Heart right ventricle (tissue), 16 donors: ENCODE results near the gene SLC37A3. TPM values are rescaled to one million over a fixed set of nuclear protein-coding genes. Genes with fewer than 3 reads are reported as not detected.
A peak's percentile ranks its signal among the peaks of the same experiment; 100 is the strongest.

ENCODE experiments used
- ATAC-seq, 8 donors: fragments of 200-7000 bp; cut with Tn5 transposase; one replicate each; pipeline ENCODE4 v1.9.1; 2020; ENCODE audit warnings: mild to moderate bottlenecking in 8 of 8, moderate library complexity in 8 of 8, moderate number of reproducible peaks in 1 of 8
- DNase-seq, 2 donors: peaks; one replicate each; pipeline ENCODE4 v3.0.0-alpha.2; 2020
- H3K27ac ChIP-seq, 10 donors: fragments of 200-600 bp; sonication (generic) in 2 of 10; one replicate each; pipeline versions ENCODE4 v1.5.0 to v1.8.0; 2020 to 2022; ENCODE audit warnings: mild to moderate bottlenecking in 3 of 10
- H3K27me3 ChIP-seq, 7 donors: fragments of 200-600 bp; one replicate each; pipeline ENCODE4 v1.8.0; 2021 to 2022; ENCODE audit warnings: mild to moderate bottlenecking in 2 of 7
- H3K36me3 ChIP-seq, 9 donors: fragments of 200-600 bp; sonication (generic) in 1 of 9; one replicate each; pipeline versions ENCODE4 v1.5.0 to v1.8.0; 2020 to 2022; ENCODE audit warnings: mild to moderate bottlenecking in 2 of 9
- H3K4me1 ChIP-seq, 9 donors: fragments of 200-600 bp; sonication (generic) in 1 of 9; one replicate each; pipeline versions ENCODE4 v1.5.0 to v1.8.0; 2020 to 2022; ENCODE audit warnings: mild to moderate bottlenecking in 4 of 9
- H3K4me3 ChIP-seq, 10 donors: fragments of 200-600 bp; sonication (generic) in 2 of 10; one replicate each; pipeline versions ENCODE4 v1.5.0 to v1.8.0; 2020 to 2022; ENCODE audit warnings: mild to moderate bottlenecking in 7 of 10, moderate library complexity in 2 of 10
- H3K9me3 ChIP-seq, 11 donors: fragments of 200-600 bp in 10 of 11; sonication (generic) in 2 of 11; one replicate each; pipeline versions ENCODE4 v1.5.0 to v1.8.0; 2013 to 2022; ENCODE audit warnings: mild to moderate bottlenecking in 2 of 11, control low read depth in 1 of 11, moderate library complexity in 1 of 11
- CTCF ChIP-seq, 9 donors: fragments of 200-600 bp; sonication (generic) in 2 of 9; IDR thresholded peaks; one replicate each; pipeline versions ENCODE4 v1.5.0 to v1.8.0; 2021 to 2022; ENCODE audit warnings: antibody characterized with exemption in 9 of 9, mild to moderate bottlenecking in 5 of 9, moderate library complexity in 1 of 9
- WGBS, 2 donors: extraction: QIAGEN DNeasy Blood & Tissue Kit; methylation state at CpG; one replicate each; pipeline ENCODE4 v1.1.7; 2013; ENCODE audit warnings: inconsistent platforms in 1 of 2; 5-methylcytosine and 5-hydroxymethylcytosine counted together
- intact Hi-C, 10 donors: fragments of 100-400 bp; cut with DNase I; formaldehyde crosslinking; loops; one replicate each; pipeline versions ENCODE4 v1.11.1 to v1.14.2; 2022
- polyA plus RNA-seq, 2 donors: library from polyadenylated mRNA; stranded (reverse); fragments of 200-250 nt; gene quantifications; one replicate each; pipeline ENCODE4 v1.2.3, GENCODE V29; 2013
- total RNA-seq, 10 donors: library from RNA; stranded (reverse); fragmentation: NEBNext Ultra II Directional in 3 of 10; extraction: Animal tissue kit (Norgen Biotek cat#: 25700) in 3 of 10; gene quantifications; one replicate each; pipeline versions ENCODE4 v1.2.1 to v1.2.4, GENCODE V29; 2021 to 2023
- donor health status: Arrhythmogenic right ventricular cardiomyopathy.
- donor health status: ischemic (EF 13 %, LVEDD 7.1; RV severe dilation, severe dysfunction).
- donor health status: healthy with polysubstance abuse.
- donor health status: DM: no; HTN: yes; CAD: no.
- donor health status: DM: no; HTN: no; CAD: no.
- donor health status: ischemic (EF 25% LVEDD 6.9; RV normal size, moderate dysfunction).
- donor health status: ischemic (EF 25% LVEDD 5.7; RV mildly dilated, moderate dysfunction).
- donor health status: healthy.
- donor health status: DM: yes; HTN: yes; CAD: no.
- donor health status: Ischemic cardiomyopathy.
- donor health status: ischemic (EF 35%, LVEDD 5.7; RV mildly dilated, moderate dysfunction).
- donor health status: nonischemic (EF 11% LVEDD 7.7; RV severe dilation, severe dysfunction).
- donor health status: DM: yes; HTN: yes; CAD: no.
- donor health status: PGD.
- donor health status: ischemic (EF 29% LVEDD 5.4; RV normal size, mild dysfunction).
- donor health status: nonischemic (EF 23%, LVEDD 6.1; RV moderate dilation, normal function).

Gene SLC37A3
- total and polyA plus RNA-seq, 12 donors: 5.2 to 16.6 (median 10.1) TPM

GRCh38 chr7:140308060-140308459 is 90.3 kb downstream of the SLC37A3 start:
- Histone ChIP-seq H3K4me1 (peaks cover 0 to 28% (median 0%) of the 10 kb centered on the region in 9 donors), H3K27me3 (no peaks in the 10 kb centered on the region), H3K36me3 (no peaks in the 10 kb centered on the region), H3K4me3 (no peak overlapping the region), H3K27ac (no peak overlapping the region), H3K9me3 (peaks cover 0 to 17% (median 8%) of the 10 kb centered on the region in 11 donors)
- intact Hi-C loops: loop anchor here in 3 of 10 donors (5.0 to 10.0 kb wide), 3 partner anchors 131 to 136 kb away; partner anchors contain the start of gene KDM7A (in 2 of the 3)
- 93% methylated on average over 3 of the region's 3 CpGs for WGBS, 2 donors
- ATAC-seq: no peak
- TF ChIP-seq CTCF (IDR thresholded peaks at IDR 0.05): no peak
- no peak for DNase-seq

GRCh38 chr7:140304191-140304799 is 94.0 kb downstream of the SLC37A3 start:
- H3K9me3 ChIP-seq: no peaks in the 10 kb centered on the region
- peak; percentile 16 to 68 (median 54) for TF ChIP-seq CTCF (IDR thresholded peaks at IDR 0.05)
- H3K4me3 ChIP-seq: no peak overlapping the region
- peaks cover 0 to 17% (median 0%) of the 10 kb centered on the region in 9 donors for H3K4me1 ChIP-seq
- ATAC-seq (peak in 7 of 8 donors; percentile 59 to 83 (median 77)), DNase-seq (no peak)
- intact Hi-C loops: loop anchor here in 4 of 10 donors (5.0 to 10.0 kb wide), 3 partner anchors 72 to 129 kb away; partner anchors contain the start of gene KDM7A (in 3 of the 4)
- H3K36me3 ChIP-seq: no peaks in the 10 kb centered on the region
- no peaks in the 10 kb centered on the region for H3K27me3 ChIP-seq
- WGBS, 2 donors: 81 to 90% methylated on average over 3 of the region's 3 CpGs
- H3K27ac ChIP-seq: no peak overlapping the region

GRCh38 chr7:140300243-140301136 is 97.8 kb downstream of the SLC37A3 start:
- WGBS, 2 donors: 84 to 92% methylated on average over 13 of the region's 13 CpGs
- H3K4me3 ChIP-seq: no peak overlapping the region
- peak in 1 of 8 donors; percentile 18 for ATAC-seq
- no peaks in the 10 kb centered on the region for H3K36me3 ChIP-seq
- peaks cover 0 to 11% (median 0%) of the 10 kb centered on the region in 9 donors for H3K4me1 ChIP-seq
- no peaks in the 10 kb centered on the region for H3K27me3 ChIP-seq
- intact Hi-C loops: loop anchor here in 4 of 10 donors (5.0 to 10.0 kb wide), 3 partner anchors 68 to 126 kb away; partner anchors contain the start of gene KDM7A (in 3 of the 4)
- no peak for TF ChIP-seq CTCF (IDR thresholded peaks at IDR 0.05)
- no peak for DNase-seq
- no peaks in the 10 kb centered on the region for H3K9me3 ChIP-seq
- H3K27ac ChIP-seq: no peak overlapping the region

- DNase-seq (no peak), ATAC-seq (no peak)
- TF ChIP-seq CTCF (IDR thresholded peaks at IDR 0.05): no peak
- Histone ChIP-seq H3K4me3 (no peak overlapping the region), H3K36me3 (no peaks in the 10 kb centered on the region), H3K27me3 (no peaks in the 10 kb centered on the region), H3K4me1 (no peaks in the 10 kb centered on the region), H3K27ac (no peak overlapping the region), H3K9me3 (no peaks in the 10 kb centered on the region)
- intact Hi-C loops: no loop called here
- 78 to 91% methylated on average over 2 of the region's 2 CpGs for WGBS, 2 donors
These were observed 100.1 kb downstream of the SLC37A3 start for GRCh38 chr7:140298213-140298612.
